Measurements from ENCODE around the gene DUSP22.
"Not testable (repeated sequence)": the region's sequence is repeated elsewhere in the genome, so short reads cannot be mapped to it uniquely, and the experiment has no call there.

The DUSP22 gene

DNA sequence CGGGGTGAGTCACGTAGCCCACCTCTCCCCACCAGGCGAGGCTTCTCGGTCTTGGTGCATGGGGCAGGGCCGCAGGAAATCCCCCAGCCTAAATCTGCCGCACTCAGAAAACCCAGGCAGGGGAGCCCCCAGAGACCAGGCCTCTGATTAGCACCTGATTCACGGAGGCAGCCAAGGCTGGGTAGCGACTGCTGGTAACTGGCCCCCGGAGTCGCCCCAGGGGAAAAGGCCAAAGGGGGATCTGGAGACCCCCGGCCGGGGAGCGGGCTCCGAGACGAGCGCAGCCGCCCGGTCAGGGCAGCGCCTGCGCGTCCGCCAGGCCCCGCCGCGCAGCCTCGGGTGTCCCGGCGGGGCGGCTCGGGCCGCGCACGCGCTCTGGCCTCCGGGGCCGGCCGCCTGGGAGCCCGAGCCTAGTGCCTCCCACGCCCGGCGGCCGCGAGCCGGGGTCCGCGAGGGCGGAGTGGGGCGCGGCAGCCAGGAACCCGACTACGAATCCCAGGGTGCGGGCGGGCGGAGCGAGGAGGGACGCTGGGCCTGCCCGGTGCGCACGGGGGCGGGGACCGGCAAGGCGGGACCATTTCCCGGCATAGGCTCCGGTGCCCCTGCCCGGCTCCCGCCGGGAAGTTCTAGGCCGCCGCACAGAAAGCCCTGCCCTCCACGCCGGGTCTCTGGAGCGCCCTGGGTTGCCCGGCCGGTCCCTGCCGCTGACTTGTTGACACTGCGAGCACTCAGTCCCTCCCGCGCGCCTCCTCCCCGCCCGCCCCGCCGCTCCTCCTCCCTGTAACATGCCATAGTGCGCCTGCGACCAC, at the start of gene DUSP22:
Gene DUSP22 (plus strand): TSS at position 791 of the 809 bp plus-strand sequence. CDS start 53 bp downstream, outside the sequence.
- TF ChIP-seq POLR2A (IDR thresholded peaks at IDR 0.05; ENCODE audit: low read depth, low read length) = peak; percentile 90
- no peak for FAIRE-seq
- peak; percentile 98 for DNase-seq (ENCODE audit: insufficient read length, low spot score)

GRCh38 chr6:246352-246751, 45.9 kb upstream of the DUSP22 start:
- DNase-seq (ENCODE audit: insufficient read length, low spot score) (no peak), FAIRE-seq (no peak)
- TF ChIP-seq POLR2A (IDR thresholded peaks at IDR 0.05; ENCODE audit: low read depth, low read length) = no peak

DNA sequence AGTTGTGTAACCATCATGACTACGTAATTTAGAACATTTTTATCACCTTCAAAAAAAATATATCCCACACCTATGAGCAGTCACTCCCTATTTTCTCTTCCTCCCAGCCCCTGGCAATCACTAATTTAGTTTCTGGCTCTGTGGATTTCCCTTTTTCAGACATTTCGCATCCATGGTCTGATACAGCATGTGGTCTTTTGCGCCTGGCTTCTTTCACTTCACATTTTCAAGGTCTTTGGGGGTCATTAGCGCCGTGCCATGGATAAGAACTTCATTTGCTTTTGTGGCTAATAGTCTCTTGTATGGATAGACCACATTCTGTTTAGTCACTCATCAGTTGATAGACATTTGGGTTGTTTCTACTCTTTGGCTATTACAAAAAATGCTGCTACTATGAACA, 44.9 kb upstream of the DUSP22 start:
- TF ChIP-seq POLR2A (IDR thresholded peaks at IDR 0.05; ENCODE audit: low read depth, low read length) = no peak
- DNase-seq (ENCODE audit: insufficient read length, low spot score) (no peak), FAIRE-seq (no peak)

GRCh38 chr6:248046-248445, 44.2 kb upstream of the DUSP22 start:
- DNase-seq (ENCODE audit: insufficient read length, low spot score); FAIRE-seq: not testable (repeated sequence)

DNA sequence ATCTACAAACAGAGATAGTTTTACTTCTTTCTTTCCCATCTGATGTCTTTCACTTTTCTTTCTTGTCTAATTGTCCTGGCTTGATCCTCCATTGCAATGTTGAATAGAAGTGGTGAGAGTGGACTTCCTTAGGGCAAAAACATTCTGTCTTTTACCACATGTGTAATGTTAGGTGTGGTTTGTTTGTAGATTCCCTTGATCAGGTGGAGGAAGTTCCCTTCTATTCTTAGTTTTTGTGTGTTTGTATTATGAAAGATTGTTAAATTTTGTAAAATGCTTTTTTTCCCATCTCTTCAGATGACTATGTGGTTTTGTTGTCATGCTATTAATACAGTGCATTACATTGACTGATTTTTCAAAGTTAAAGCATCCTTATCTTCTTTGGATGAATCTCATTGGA, 41.6 kb upstream of the DUSP22 start:
- FAIRE-seq (no peak), DNase-seq (ENCODE audit: insufficient read length, low spot score) (no peak)
- no peak for TF ChIP-seq POLR2A (IDR thresholded peaks at IDR 0.05; ENCODE audit: low read depth, low read length)

DNA sequence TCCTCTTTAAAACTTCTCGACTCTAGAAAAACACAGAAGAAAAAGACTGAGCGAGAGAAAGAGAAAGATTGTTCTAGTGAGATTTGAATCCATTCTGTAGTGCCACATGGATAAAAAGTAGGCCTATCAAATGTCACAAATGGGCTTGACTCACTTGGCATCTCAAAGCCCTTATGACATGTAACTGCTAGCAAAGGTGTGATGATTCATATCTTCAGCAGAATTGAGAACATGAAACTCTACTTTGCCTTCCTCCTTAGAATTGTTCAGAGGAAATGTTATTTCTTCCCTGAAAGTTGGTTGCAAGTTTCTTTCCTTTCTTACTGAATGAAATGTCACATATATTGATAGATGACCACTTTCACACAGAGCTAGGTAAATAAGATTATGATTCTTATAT, 40.4 kb upstream of the DUSP22 start:
- DNase-seq (ENCODE audit: insufficient read length, low spot score) (no peak), FAIRE-seq (peak; percentile 48)
- no peak for TF ChIP-seq POLR2A (IDR thresholded peaks at IDR 0.05; ENCODE audit: low read depth, low read length)

- TF ChIP-seq POLR2A (IDR thresholded peaks at IDR 0.05; ENCODE audit: low read depth, low read length) = no peak
- DNase-seq (ENCODE audit: insufficient read length, low spot score) = no peak
- peak; percentile 61 for FAIRE-seq
Measured at GRCh38 chr6:252775-253535, 39.3 kb upstream of the DUSP22 start.

DNA sequence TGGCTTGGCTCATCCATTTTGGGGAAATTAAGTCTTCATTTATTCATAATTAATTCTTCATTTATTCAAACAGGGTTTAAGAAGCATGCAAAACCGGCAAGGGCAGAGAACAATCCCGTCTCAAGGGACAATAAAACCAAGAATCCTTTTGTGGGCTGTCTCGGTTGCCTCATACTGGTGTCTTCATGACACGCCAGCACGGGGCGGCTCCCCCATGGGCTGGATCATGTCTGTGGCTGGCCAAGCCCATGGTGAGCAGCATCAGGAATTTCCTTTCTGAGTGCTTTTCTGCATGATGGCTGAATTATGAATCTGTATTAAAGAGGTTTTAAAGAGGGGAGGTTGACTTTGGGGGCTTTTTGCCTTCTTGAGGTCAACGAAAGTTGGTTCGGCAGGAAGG, 38.3 kb upstream of the DUSP22 start:
- DNase-seq (ENCODE audit: insufficient read length, low spot score) = no peak
- no peak for TF ChIP-seq POLR2A (IDR thresholded peaks at IDR 0.05; ENCODE audit: low read depth, low read length)
- FAIRE-seq = no peak

GRCh38 chr6:255041-255750, 37.1 kb upstream of the DUSP22 start:
- TF ChIP-seq POLR2A (IDR thresholded peaks at IDR 0.05; ENCODE audit: low read depth, low read length) = no peak
- no peak for DNase-seq (ENCODE audit: insufficient read length, low spot score)
- no peak for FAIRE-seq

DNA sequence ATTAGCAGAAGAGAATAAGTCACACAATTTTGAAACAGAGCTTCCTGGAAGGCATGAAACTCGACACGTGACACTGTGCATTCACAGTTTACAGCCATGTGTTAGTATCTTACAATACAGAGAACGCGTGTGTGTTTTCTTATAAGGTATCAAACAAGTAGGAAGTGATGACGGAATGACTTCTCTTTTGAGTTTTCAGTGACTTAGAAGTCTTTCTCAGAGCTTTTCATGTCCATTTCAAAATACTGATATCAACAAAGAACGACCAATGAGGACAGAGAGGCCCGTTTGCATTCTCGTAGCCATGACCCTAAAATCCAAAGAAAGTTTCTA, 36.6 kb upstream of the DUSP22 start:
- no peak for TF ChIP-seq POLR2A (IDR thresholded peaks at IDR 0.05; ENCODE audit: low read depth, low read length)
- no peak for DNase-seq (ENCODE audit: insufficient read length, low spot score)
- no peak for FAIRE-seq

DNA sequence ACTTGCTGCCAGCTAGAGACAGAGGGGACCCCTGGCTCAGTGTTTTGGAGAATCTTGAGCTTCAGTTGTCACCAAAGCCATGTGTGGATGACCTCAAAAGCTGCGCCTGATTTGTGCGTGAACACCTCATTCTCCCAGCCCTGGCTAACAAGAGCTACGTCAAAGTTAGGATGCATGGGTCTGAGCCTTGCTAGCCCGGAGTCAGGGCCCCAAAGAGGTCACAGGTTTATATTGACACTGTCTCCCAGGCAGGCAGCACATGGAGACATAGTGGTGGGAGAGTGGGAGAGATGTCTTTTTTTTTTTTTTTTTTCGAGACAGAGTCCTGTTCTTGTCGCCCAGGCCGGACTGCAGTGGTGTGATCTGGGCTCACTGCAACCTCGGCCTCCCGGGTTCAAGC, 36.1 kb upstream of the DUSP22 start:
- FAIRE-seq (no peak), DNase-seq (ENCODE audit: insufficient read length, low spot score) (no peak)
- TF ChIP-seq POLR2A (IDR thresholded peaks at IDR 0.05; ENCODE audit: low read depth, low read length) = no peak

GRCh38 chr6:257031-257725, 35.1 kb upstream of the DUSP22 start:
- FAIRE-seq (no peak), DNase-seq (ENCODE audit: insufficient read length, low spot score) (no peak)
- TF ChIP-seq POLR2A (IDR thresholded peaks at IDR 0.05; ENCODE audit: low read depth, low read length) = no peak

- DNase-seq (ENCODE audit: insufficient read length, low spot score) = no peak
- no peak for FAIRE-seq
- no peak for TF ChIP-seq POLR2A (IDR thresholded peaks at IDR 0.05; ENCODE audit: low read depth, low read length)
Measured at GRCh38 chr6:257774-258173, 34.5 kb upstream of the DUSP22 start.

DNA sequence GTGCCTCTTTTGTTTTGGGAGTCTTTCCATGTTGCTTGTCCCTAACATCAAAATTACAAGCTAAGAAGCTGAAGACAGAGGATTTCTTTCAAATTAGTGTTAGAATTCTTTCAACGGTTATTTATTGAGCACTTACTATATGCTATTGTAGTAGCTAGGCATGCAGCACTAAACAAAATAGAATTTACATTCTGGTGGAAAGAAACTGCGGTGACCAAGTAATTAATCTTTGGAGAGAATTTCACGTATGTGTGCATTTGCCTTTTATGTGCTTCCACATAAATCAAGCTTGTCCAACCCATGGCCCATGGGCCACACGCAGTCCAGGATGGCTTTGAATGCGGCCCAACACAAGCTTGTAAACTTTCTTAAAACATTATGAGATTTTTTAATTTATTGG, 33.0 kb upstream of the DUSP22 start:
- TF ChIP-seq POLR2A (IDR thresholded peaks at IDR 0.05; ENCODE audit: low read depth, low read length) = no peak
- DNase-seq (ENCODE audit: insufficient read length, low spot score) = no peak
- no peak for FAIRE-seq

All from H54 (cell line).